Liver (tissue), 3 donors: ENCODE results near the gene APOD.

Experiments used
- FOXA1 ChIP-seq: IDR thresholded peaks from 2 replicates; pipeline ENCODE4 v1.6.1; 2016; ENCODE audit warnings: antibody characterized with exemption
- JUND ChIP-seq, 2 donors: IDR thresholded peaks; 2 replicates each; pipeline ENCODE4 v1.6.1; 2016; ENCODE audit warnings: antibody characterized with exemption in 2 of 2
- RAD21 ChIP-seq, 2 donors: IDR thresholded peaks; 2 replicates each; pipeline ENCODE4 v1.6.1; 2016; ENCODE audit warnings: antibody characterized with exemption in 2 of 2, mild to moderate bottlenecking in 2 of 2
- RXRA ChIP-seq, 2 donors: IDR thresholded peaks; 2 replicates each; pipeline ENCODE4 v1.6.1; 2017 to 2018; ENCODE audit warnings: antibody characterized with exemption in 2 of 2, mild to moderate bottlenecking in 1 of 2
- SP1 ChIP-seq: IDR thresholded peaks from 2 replicates; pipeline ENCODE4 v1.6.1; 2018; ENCODE audit warnings: antibody characterized with exemption, mild to moderate bottlenecking
- TAF1 ChIP-seq: conservative IDR thresholded peaks from 2 replicates; pipeline ENCODE4 v1.6.1; 2016; ENCODE audit warnings: antibody characterized with exemption, mild to moderate bottlenecking
- YY1 ChIP-seq: IDR thresholded peaks from 2 replicates; pipeline ENCODE4 v1.6.1; 2016; ENCODE audit warnings: antibody characterized with exemption, mild to moderate bottlenecking
- ZBTB33 ChIP-seq: IDR thresholded peaks from 2 replicates; pipeline ENCODE4 v1.6.1; 2016; ENCODE audit warnings: antibody characterized with exemption
- TF ChIP-seq, protein P1 (sequence below): fragments of 150-350 bp; IDR thresholded peaks from 2 replicates; pipeline ENCODE4 v1.5.1; 2017; ENCODE audit warnings: improper control_type of control experiment, low read depth, low read length; ENCODE audit not compliant: missing input control
- TF ChIP-seq, protein P2 (sequence below): IDR thresholded peaks from 2 replicates; pipeline ENCODE4 v1.6.1; 2016; ENCODE audit warnings: antibody characterized with exemption
- donor health status: healthy.
- donor health status: healthy.

DNA sequence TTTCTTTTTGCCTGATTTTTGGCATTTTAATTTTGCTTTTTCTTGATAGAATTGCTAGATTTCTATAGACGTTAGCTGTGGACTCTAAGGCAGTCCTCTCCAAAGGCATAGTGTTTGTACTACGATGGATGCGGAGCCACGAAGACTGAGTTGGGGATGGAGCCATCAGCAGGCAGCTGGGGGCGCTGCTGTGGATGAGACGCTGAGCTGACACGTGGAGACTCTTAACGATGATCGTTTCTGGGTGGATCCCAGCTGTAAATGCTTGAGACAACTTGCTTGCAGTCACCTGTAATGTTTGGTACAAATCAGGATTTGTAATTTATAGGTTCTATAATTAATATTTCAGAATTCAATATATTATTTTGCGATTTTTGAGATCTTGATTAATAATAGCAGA is 27.4 kb downstream of the APOD start:
- TF ChIP-seq, protein P1, sequence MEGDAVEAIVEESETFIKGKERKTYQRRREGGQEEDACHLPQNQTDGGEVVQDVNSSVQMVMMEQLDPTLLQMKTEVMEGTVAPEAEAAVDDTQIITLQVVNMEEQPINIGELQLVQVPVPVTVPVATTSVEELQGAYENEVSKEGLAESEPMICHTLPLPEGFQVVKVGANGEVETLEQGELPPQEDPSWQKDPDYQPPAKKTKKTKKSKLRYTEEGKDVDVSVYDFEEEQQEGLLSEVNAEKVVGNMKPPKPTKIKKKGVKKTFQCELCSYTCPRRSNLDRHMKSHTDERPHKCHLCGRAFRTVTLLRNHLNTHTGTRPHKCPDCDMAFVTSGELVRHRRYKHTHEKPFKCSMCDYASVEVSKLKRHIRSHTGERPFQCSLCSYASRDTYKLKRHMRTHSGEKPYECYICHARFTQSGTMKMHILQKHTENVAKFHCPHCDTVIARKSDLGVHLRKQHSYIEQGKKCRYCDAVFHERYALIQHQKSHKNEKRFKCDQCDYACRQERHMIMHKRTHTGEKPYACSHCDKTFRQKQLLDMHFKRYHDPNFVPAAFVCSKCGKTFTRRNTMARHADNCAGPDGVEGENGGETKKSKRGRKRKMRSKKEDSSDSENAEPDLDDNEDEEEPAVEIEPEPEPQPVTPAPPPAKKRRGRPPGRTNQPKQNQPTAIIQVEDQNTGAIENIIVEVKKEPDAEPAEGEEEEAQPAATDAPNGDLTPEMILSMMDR, result no peak
- TF ChIP-seq RAD21 (IDR thresholded peaks at IDR 0.05), result no peak
- TF ChIP-seq, protein P2, sequence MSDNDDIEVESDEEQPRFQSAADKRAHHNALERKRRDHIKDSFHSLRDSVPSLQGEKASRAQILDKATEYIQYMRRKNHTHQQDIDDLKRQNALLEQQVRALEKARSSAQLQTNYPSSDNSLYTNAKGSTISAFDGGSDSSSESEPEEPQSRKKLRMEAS, result no peak
- no peak for TF ChIP-seq YY1
- no peak for TF ChIP-seq RXRA (IDR thresholded peaks at IDR 0.05)
- no peak for TF ChIP-seq SP1
- TF ChIP-seq TAF1, result no peak
- no peak for TF ChIP-seq FOXA1
- no peak for TF ChIP-seq JUND (IDR thresholded peaks at IDR 0.05)
- TF ChIP-seq ZBTB33, result no peak
